Body of pancreas (tissue), 4 donors: ENCODE measurements around the gene SLC24A3.

ENCODE experiments used
- CTCF ChIP-seq, 7 experiments: fragments of 450-650 bp in 4 of 7; fragments of 200-600 bp in 3 of 7; sonication (generic) in 3 of 7; IDR thresholded peaks; one replicate each; pipeline ENCODE4 v1.5.1; 2016 to 2019; ENCODE audit warnings: antibody characterized with exemption in 7 of 7
- POLR2A ChIP-seq, 3 donors: fragments of 450-650 bp; IDR thresholded peaks; one replicate each; pipeline ENCODE4 v1.6.1; 2016; ENCODE audit warnings: antibody characterized with exemption in 3 of 3, mild to moderate bottlenecking in 2 of 3

- no peak for TF ChIP-seq CTCF (IDR thresholded peaks at IDR 0.05)
- TF ChIP-seq POLR2A (IDR thresholded peaks at IDR 0.05): no peak
These were observed 547.9 kb downstream of the SLC24A3 start for GRCh38 chr20:19760371-19760721.
